GM19099 (cell line): ENCODE data around the gene CHN1.

Source experiments
- POLR2A ChIP-seq: IDR thresholded peaks from 3 replicates; pipeline ENCODE4 v1.6.1; 2011; ENCODE audit warnings: low read depth; ENCODE audit not compliant: insufficient read length; ENCODE audit errors: extremely low read depth

The CHN1 gene

GRCh38 chr2:174787487-174788205, 217.5 kb downstream of the CHN1 start:
- no peak for TF ChIP-seq POLR2A

- no peak for TF ChIP-seq POLR2A
These were observed 219.0 kb downstream of the CHN1 start for GRCh38 chr2:174786066-174786725.

DNA sequence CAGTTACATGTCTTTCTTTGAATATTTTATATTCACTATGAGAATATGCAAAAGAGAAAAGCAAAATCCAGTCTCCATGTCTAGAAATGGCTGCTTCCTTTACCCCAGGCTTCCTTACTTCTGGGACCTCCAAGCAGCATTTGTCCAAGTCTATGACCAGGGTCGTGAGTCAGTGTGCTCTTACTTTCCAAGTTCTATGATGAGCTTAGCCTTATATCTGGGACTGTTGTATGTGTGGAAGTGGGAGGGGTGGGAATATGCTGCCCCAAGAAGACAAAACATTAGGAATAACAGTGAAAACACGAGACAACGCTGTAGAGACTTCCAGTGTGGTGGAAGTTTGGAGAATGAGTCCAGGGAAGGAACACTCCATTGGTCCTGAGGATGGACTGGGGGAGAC, 219.7 kb downstream of the CHN1 start:
- no peak for TF ChIP-seq POLR2A

- no peak for TF ChIP-seq POLR2A
These were observed 220.3 kb downstream of the CHN1 start for GRCh38 chr2:174784909-174785308.

DNA sequence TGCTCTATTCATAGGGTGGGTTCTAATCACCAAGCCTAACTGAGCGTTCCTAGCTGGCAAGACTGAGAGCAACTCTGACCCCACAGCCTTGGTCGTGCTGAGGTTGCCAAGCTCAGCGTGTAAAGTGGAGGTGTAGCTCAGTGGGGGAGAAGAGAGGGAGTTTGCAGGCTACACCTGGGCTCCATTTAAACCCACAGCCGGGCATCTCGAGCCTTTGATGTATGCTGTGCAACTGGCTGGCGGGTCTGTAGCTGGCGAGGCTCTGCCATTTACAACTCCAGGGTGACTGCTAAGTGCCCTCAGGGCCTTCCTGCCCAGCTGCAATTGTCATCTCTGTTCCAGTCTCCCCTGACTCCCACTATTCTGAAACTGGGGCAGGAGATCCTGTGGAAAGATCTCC, 220.9 kb downstream of the CHN1 start:
- no peak for TF ChIP-seq POLR2A

GRCh38 chr2:174781996-174782395, 223.2 kb downstream of the CHN1 start:
- no peak for TF ChIP-seq POLR2A

GRCh38 chr2:174781298-174781697, 223.9 kb downstream of the CHN1 start:
- TF ChIP-seq POLR2A = no peak

GRCh38 chr2:174780856-174781255, 224.3 kb downstream of the CHN1 start:
- TF ChIP-seq POLR2A = no peak

DNA sequence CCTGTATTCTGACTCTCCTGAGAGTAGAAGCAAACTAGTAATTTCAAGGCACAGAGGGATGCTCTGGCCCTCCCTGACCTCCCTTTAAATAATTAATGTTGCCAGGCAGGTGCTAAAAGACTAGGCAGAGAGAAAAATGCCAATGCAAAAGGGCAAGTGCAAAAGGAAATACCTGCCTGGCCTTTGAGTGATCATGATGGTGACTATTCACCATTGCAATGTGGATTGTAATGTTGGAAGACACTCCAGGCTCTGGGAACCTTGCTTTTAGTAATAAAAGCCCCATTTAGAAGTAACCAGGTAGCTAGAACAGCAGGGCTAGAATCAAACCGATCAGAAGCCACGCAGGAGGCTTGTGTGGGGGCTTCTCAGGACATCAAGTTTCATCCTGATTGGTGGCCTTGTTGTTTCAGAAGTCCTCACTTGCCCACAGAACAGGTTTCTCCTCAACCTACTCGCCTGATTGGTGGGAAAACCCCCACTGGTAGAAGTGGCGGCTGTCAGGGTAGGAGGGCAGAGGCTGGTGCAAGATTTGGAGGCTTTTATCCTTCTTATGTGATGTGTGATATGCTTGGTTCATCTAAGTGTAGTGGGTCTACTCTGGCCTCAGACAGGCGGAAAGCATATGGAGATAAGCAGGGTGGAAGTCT, 224.9 kb downstream of the CHN1 start:
- no peak for TF ChIP-seq POLR2A

GRCh38 chr2:174779361-174779928, 225.7 kb downstream of the CHN1 start:
- no peak for TF ChIP-seq POLR2A

DNA sequence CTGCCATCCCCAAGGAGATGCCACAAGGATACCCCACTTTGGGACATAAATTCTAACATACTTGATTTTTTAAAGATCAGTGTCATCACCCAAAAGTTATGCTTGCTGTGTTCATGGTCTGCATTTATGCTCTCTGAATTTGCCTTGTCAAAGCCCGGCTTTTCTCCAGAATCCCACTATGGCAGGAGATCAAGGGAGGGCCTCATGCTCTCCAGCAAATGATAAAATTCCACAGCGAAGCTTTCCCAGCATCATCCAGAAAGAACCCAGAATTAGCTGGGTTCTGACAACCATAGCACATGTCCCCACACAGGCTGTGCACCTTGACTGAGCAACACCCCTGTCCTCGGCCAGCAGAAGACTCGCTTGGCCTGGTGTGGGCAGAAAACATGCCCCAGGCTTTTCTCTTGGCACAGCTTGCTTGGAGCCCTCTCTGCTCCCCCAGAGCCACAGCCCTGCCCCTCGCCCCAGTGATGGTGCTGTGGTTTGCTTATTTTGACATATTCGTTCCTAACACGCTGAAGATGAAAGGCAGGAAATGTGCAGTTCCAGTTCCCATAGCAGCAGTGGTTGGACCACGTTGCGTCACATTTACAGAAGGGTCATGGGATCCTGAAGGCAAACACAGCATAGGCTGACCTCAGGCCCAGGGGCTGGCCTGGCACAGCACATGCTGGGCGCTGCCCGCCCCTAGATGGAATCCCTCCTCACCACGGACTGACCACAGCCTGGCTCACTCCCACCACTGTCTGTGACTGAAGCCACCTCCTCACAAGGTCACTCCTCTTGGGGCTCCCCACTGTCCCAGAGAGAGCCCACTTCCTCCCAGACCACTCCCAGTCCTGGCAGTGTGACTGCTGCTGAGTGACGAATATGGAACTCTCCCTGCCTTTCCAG, 226.8 kb downstream of the CHN1 start:
- TF ChIP-seq POLR2A = no peak

GRCh38 chr2:174777347-174778084, 227.7 kb downstream of the CHN1 start:
- no peak for TF ChIP-seq POLR2A

DNA sequence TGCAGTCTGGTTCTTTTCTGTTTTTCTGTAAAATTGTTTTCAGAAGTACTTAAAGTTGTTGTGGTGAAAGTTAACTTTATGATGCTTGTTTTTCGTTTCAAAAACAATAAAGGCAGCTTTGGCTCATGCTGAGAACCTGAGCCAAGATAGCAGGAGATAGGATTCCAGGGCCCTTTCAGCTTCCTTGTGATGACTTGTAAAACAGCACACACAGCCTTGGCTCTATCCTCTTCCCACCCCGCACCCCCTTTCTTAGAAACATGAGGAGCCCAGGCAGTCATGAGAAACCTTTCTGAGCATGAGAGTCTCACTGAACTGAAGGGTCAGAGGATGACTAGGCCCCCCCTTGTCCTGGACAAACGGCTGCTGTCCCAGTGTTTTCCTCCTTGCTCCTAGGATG, 228.5 kb downstream of the CHN1 start:
- TF ChIP-seq POLR2A = no peak

GRCh38 chr2:174776223-174776622, 229.0 kb downstream of the CHN1 start:
- no peak for TF ChIP-seq POLR2A

GRCh38 chr2:174775571-174775980, 229.6 kb downstream of the CHN1 start:
- TF ChIP-seq POLR2A = no peak

- TF ChIP-seq POLR2A = no peak
These were observed 230.3 kb downstream of the CHN1 start for GRCh38 chr2:174774886-174775285.
